GM23338 (cell line): Measurements from ENCODE around the gene DTX1. TPM values are rescaled to one million over a fixed set of nuclear protein-coding genes. Genes with fewer than 3 reads are reported as not detected.

ENCODE experiments used
- ATAC-seq: fragments of 200-7000 bp; cut with Tn5 transposase; 3 replicates; pipeline ENCODE4 v1.9.1; 2020
- DNase-seq: peaks from one replicate; pipeline ENCODE4 v3.0.0-alpha.2; 2015; ENCODE audit warnings: low spot score
- H2AFZ ChIP-seq: fragments of 200-600 bp; sonication (generic); 2 replicates; pipeline ENCODE4 v1.8.0; 2016; ENCODE audit warnings: antibody characterized with exemption, mild to moderate bottlenecking, moderate library complexity
- H3F3A ChIP-seq: fragments of 200-600 bp; sonication (generic); replicated peaks from 2 replicates; pipeline ENCODE4 v1.8.0; 2017; ENCODE audit warnings: antibody characterized with exemption, mixed run types, low read depth
- H3K27ac ChIP-seq: fragments of 200-600 bp; sonication (generic); 2 replicates; pipeline ENCODE4 v1.6.1; 2016; ENCODE audit warnings: low read depth
- H3K27me3 ChIP-seq: fragments of 200-600 bp; sonication (generic); 2 replicates; pipeline ENCODE4 v1.8.0; 2016; ENCODE audit warnings: mild to moderate bottlenecking, mixed run types, moderate library complexity; ENCODE audit not compliant: insufficient read depth
- H3K36me3 ChIP-seq: fragments of 200-600 bp; sonication (generic); 2 replicates; pipeline ENCODE4 v1.8.0; 2016; ENCODE audit warnings: mild to moderate bottlenecking; ENCODE audit not compliant: insufficient read depth
- H3K4me1 ChIP-seq: fragments of 200-600 bp; sonication (generic); 2 replicates; pipeline ENCODE4 v1.8.0; 2016; ENCODE audit warnings: mild to moderate bottlenecking, moderate library complexity; ENCODE audit not compliant: insufficient read depth
- H3K4me2 ChIP-seq: fragments of 200-600 bp; sonication (generic); 2 replicates; pipeline ENCODE4 v1.7.1; 2017; ENCODE audit warnings: mixed run types
- H3K4me3 ChIP-seq: fragments of 200-600 bp; sonication (generic); 2 replicates; pipeline ENCODE4 v1.6.1; 2016; ENCODE audit warnings: mixed run types
- H3K79me2 ChIP-seq: fragments of 200-600 bp; sonication (generic); replicated peaks from 2 replicates; pipeline ENCODE4 v1.8.0; 2017; ENCODE audit warnings: mild to moderate bottlenecking; ENCODE audit not compliant: insufficient read depth
- H3K9me2 ChIP-seq: fragments of 200-600 bp; sonication (generic); 2 replicates; pipeline ENCODE4 v1.8.0; 2017; ENCODE audit not compliant: insufficient read depth
- H4K20me1 ChIP-seq: fragments of 200-600 bp; sonication (generic); replicated peaks from 2 replicates; pipeline ENCODE4 v1.8.0; 2017; ENCODE audit warnings: mild to moderate bottlenecking; ENCODE audit not compliant: insufficient read depth
- H3K27ac Mint-ChIP-seq: 2 replicates; pipeline ENCODE4 v1.8.0; 2020; ENCODE audit warnings: inconsistent platforms, mild to moderate bottlenecking, moderate library complexity, mixed read lengths
- H3K27me3 Mint-ChIP-seq: 3 replicates; pipeline ENCODE4 v1.8.0; 2022; ENCODE audit warnings: low read depth, mild to moderate bottlenecking, moderate library complexity, mixed read lengths, inconsistent platforms; ENCODE audit not compliant: insufficient read depth, poor library complexity
- H3K36me3 Mint-ChIP-seq: 3 replicates; pipeline ENCODE4 v1.8.0; 2021; ENCODE audit warnings: low read depth, mild to moderate bottlenecking, inconsistent platforms, moderate library complexity, mixed read lengths
- H3K4me1 Mint-ChIP-seq: 3 replicates; pipeline ENCODE4 v1.8.0; 2020; ENCODE audit warnings: mild to moderate bottlenecking, inconsistent platforms, mixed read lengths
- H3K4me3 Mint-ChIP-seq: 3 replicates; pipeline ENCODE4 v1.8.0; 2021; ENCODE audit warnings: moderate library complexity, mild to moderate bottlenecking, inconsistent platforms, mixed read lengths
- H3K9me3 Mint-ChIP-seq: 3 replicates; pipeline ENCODE4 v1.8.0; 2020; ENCODE audit warnings: moderate library complexity, mild to moderate bottlenecking, inconsistent platforms, mixed read lengths
- CREB1 ChIP-seq: fragments of 250-450 bp; sonication (Bioruptor Pico); IDR thresholded peaks from 2 replicates; pipeline ENCODE4 v1.5.0; 2020; ENCODE audit warnings: low read depth, mild to moderate bottlenecking, moderate library complexity
- ETS1 ChIP-seq: IDR thresholded peaks from 2 replicates; pipeline ENCODE4 v1.6.1; 2016; ENCODE audit warnings: antibody characterized with exemption
- EZH2 ChIP-seq: fragments of 200-600 bp; sonication (generic); IDR thresholded peaks from one replicate; pipeline ENCODE4 v1.8.0; 2017; ENCODE audit warnings: antibody characterized with exemption, mild to moderate bottlenecking, low read depth; ENCODE audit not compliant: unreplicated experiment
- JUNB ChIP-seq: IDR thresholded peaks from one replicate; pipeline ENCODE4 v1.6.1; 2016; ENCODE audit warnings: antibody characterized with exemption; ENCODE audit not compliant: unreplicated experiment
- NANOG ChIP-seq: IDR thresholded peaks from 2 replicates; pipeline ENCODE4 v1.6.1; 2016; ENCODE audit warnings: antibody characterized with exemption, borderline replicate concordance
- POLR2AphosphoS5 ChIP-seq: IDR thresholded peaks from 2 replicates; pipeline ENCODE4 v1.6.1; 2016; ENCODE audit warnings: antibody characterized with exemption, low read depth
- REST ChIP-seq: IDR thresholded peaks from one replicate; pipeline ENCODE4 v1.6.1; 2018; ENCODE audit warnings: antibody characterized with exemption; ENCODE audit not compliant: unreplicated experiment
- ZNF114 ChIP-seq: fragments of 250-450 bp; sonication (Bioruptor Pico); IDR thresholded peaks from 2 replicates; pipeline ENCODE4 v1.5.0; 2020; ENCODE audit warnings: mild to moderate bottlenecking, moderate library complexity
- ZNF331 ChIP-seq: fragments of 250-450 bp; sonication (Bioruptor Pico); IDR thresholded peaks from 2 replicates; pipeline ENCODE4 v1.5.0; 2020; ENCODE audit warnings: low read depth, mild to moderate bottlenecking, moderate library complexity
- polyA plus RNA-seq: library from polyadenylated mRNA; unstranded; fragments of >200 nt; fragmentation: Nextera tagmentation; extraction: Ambion mirVana; gene quantifications from 2 replicates; pipeline ENCODE4 v1.2.1, GENCODE V29; 2016
- total RNA-seq: library from RNA; depleted of rRNA; stranded (reverse); fragments of >200 nt; shearing (Covaris generic); gene quantifications from 2 replicates; pipeline ENCODE4 v1.2.3, GENCODE V29; 2014
- TF ChIP-seq, protein P1 (sequence below): fragments of 250-450 bp; sonication (Bioruptor Pico); IDR thresholded peaks from 2 replicates; pipeline ENCODE4 v1.5.0; 2020; ENCODE audit warnings: mild to moderate bottlenecking, moderate library complexity

DTX1 gene
- total and polyA plus RNA-seq, 2 experiments from 2014 or later = 1.6 to 9.0 TPM

DNA sequence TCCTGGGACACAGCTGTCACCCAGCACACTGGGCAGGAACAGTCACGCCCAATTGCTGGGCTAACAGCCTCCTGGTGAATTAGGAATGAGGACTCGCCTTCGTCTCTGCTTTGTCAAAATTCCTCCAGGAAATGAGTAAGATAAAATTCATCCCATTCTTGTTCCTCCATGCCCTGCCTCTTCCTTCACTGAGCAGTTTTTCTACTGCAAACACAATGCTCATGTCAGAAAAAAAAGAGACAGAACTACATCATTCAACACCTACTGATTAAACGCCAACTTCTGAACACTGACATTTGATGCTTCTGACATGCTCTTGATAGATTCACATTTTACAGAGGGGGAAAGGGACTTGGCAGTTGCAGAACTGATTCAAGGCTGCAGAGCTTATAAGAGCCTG lies 37.5 kb upstream of the DTX1 start:
- DNase-seq (no peak), ATAC-seq (no peak)
- Histone ChIP-seq H3K27ac (no peak overlapping the region), H3K79me2 (no peaks in the 10 kb centered on the region), H3K4me3 (no peak overlapping the region), H2AFZ (peak overlapping the region; percentile 74; the same call in 1 of the 2 replicates), H3K36me3 (no peaks in the 10 kb centered on the region), H3F3A (no peaks in the 10 kb centered on the region), H3K4me1 (no peaks in the 10 kb centered on the region), H3K9me2 (no peaks in the 10 kb centered on the region), H3K4me2 (no peak overlapping the region), H3K27me3 (no peaks in the 10 kb centered on the region), H4K20me1 (no peaks in the 10 kb centered on the region)
- Mint-ChIP-seq H3K4me1 (no peaks in the 10 kb centered on the region), H3K9me3 (no peaks in the 10 kb centered on the region; the same call in 1 of the 3 replicates), H3K4me3 (no peak overlapping the region), H3K27me3 (no peaks in the 10 kb centered on the region), H3K27ac (no peak overlapping the region), H3K36me3 (no peaks in the 10 kb centered on the region)
- no peak for TF ChIP-seq CREB1 (CRISPR knock-in tag)
- TF ChIP-seq NANOG = no peak
- TF ChIP-seq, protein P1, sequence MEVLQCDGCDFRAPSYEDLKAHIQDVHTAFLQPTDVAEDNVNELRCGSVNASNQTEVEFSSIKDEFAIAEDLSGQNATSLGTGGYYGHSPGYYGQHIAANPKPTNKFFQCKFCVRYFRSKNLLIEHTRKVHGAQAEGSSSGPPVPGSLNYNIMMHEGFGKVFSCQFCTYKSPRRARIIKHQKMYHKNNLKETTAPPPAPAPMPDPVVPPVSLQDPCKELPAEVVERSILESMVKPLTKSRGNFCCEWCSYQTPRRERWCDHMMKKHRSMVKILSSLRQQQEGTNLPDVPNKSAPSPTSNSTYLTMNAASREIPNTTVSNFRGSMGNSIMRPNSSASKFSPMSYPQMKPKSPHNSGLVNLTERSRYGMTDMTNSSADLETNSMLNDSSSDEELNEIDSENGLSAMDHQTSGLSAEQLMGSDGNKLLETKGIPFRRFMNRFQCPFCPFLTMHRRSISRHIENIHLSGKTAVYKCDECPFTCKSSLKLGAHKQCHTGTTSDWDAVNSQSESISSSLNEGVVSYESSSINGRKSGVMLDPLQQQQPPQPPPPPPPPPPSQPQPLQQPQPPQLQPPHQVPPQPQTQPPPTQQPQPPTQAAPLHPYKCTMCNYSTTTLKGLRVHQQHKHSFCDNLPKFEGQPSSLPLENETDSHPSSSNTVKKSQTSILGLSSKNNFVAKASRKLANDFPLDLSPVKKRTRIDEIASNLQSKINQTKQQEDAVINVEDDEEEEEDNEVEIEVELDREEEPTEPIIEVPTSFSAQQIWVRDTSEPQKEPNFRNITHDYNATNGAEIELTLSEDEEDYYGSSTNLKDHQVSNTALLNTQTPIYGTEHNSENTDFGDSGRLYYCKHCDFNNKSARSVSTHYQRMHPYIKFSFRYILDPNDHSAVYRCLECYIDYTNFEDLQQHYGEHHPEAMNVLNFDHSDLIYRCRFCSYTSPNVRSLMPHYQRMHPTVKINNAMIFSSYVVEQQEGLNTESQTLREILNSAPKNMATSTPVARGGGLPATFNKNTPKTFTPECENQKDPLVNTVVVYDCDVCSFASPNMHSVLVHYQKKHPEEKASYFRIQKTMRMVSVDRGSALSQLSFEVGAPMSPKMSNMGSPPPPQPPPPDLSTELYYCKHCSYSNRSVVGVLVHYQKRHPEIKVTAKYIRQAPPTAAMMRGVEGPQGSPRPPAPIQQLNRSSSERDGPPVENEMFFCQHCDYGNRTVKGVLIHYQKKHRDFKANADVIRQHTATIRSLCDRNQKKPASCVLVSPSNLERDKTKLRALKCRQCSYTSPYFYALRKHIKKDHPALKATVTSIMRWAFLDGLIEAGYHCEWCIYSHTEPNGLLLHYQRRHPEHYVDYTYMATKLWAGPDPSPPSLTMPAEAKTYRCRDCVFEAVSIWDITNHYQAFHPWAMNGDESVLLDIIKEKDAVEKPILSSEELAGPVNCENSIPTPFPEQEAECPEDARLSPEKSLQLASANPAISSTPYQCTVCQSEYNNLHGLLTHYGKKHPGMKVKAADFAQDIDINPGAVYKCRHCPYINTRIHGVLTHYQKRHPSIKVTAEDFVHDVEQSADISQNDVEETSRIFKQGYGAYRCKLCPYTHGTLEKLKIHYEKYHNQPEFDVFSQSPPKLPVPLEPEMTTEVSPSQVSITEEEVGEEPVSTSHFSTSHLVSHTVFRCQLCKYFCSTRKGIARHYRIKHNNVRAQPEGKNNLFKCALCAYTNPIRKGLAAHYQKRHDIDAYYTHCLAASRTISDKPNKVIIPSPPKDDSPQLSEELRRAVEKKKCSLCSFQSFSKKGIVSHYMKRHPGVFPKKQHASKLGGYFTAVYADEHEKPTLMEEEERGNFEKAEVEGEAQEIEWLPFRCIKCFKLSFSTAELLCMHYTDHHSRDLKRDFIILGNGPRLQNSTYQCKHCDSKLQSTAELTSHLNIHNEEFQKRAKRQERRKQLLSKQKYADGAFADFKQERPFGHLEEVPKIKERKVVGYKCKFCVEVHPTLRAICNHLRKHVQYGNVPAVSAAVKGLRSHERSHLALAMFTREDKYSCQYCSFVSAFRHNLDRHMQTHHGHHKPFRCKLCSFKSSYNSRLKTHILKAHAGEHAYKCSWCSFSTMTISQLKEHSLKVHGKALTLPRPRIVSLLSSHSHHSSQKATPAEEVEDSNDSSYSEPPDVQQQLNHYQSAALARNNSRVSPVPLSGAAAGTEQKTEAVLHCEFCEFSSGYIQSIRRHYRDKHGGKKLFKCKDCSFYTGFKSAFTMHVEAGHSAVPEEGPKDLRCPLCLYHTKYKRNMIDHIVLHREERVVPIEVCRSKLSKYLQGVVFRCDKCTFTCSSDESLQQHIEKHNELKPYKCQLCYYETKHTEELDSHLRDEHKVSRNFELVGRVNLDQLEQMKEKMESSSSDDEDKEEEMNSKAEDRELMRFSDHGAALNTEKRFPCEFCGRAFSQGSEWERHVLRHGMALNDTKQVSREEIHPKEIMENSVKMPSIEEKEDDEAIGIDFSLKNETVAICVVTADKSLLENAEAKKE (CRISPR knock-in tag) = no peak
- TF ChIP-seq REST = no peak
- TF ChIP-seq POLR2AphosphoS5 = no peak
- no peak for TF ChIP-seq ETS1
- TF ChIP-seq EZH2 = no peak
- no peak for TF ChIP-seq JUNB
- no peak for TF ChIP-seq ZNF331 (CRISPR knock-in tag)
- TF ChIP-seq ZNF114 = no peak
